Naive thymus-derived CD8-positive, alpha-beta T cell (primary cell): ENCODE data around the gene APOL5. TPM values are rescaled to one million over a fixed set of nuclear protein-coding genes. Genes with fewer than 3 reads are reported as not detected.

Experiments
- polyA plus RNA-seq, 3 donors: library from polyadenylated mRNA; unstranded; fragments of 300-500 nt; fragmentation: Illumina TruSeq; gene quantifications; one replicate each; pipeline ENCODE4 v1.2.3, GENCODE V29; 2021
- total RNA-seq, 8 experiments: library from RNA in 2 of 8; stranded (reverse) in 2 of 8; gene quantifications; one replicate each; pipeline ENCODE4 v1.2.3 and lab custom pipeline; 2021 to 2026

The APOL5 gene
- total and polyA plus RNA-seq, 5 experiments from 2014 or later = not detected

Other genes starting within 250 kb of the APOL5 start
- gene RASD2, start 177.0 kb upstream of the APOL5 start, total RNA-seq = not detected
- under 1 TPM in 1 of 3 donors, not detected in 2; 0.11 TPM for gene RASD2, start 177.0 kb upstream of the APOL5 start, polyA plus RNA-seq
- gene MB, start 100.5 kb upstream of the APOL5 start, total RNA-seq = not detected
- not detected for gene MB, start 100.5 kb upstream of the APOL5 start, polyA plus RNA-seq
- 10 to 100 TPM; 37.7 to 40.5 TPM for gene APOL6, start 69.4 kb upstream of the APOL5 start, total RNA-seq
- 10 to 100 TPM; 13.6 to 20.8 (median 15.5) TPM for gene APOL6, start 69.4 kb upstream of the APOL5 start, polyA plus RNA-seq